Large intestine (tissue), 3 donors: ENCODE data around the gene REX1BD. TPM values are rescaled to one million over a fixed set of nuclear protein-coding genes. Genes with fewer than 3 reads are reported as not detected.
"Not testable (repeated sequence)": the region's sequence is repeated elsewhere in the genome, so short reads cannot be mapped to it uniquely, and the experiment has no call there.

Source experiments
- DNase-seq, 2 donors: peaks; one replicate each; pipeline versions ENCODE4 v3.0.0 to v3.0.0-alpha.2; 2013
- H3K27ac ChIP-seq: one replicate; pipeline ENCODE4 v1.5.1; 2013; ENCODE audit warnings: low read length
- H3K27me3 ChIP-seq: 2 replicates; pipeline ENCODE4 v1.6.1; 2013; ENCODE audit warnings: low read length; ENCODE audit not compliant: control insufficient read depth, insufficient read depth
- H3K36me3 ChIP-seq: 2 replicates; pipeline ENCODE4 v1.6.1; 2013; ENCODE audit warnings: low read length; ENCODE audit not compliant: control insufficient read depth, insufficient read depth
- H3K4me1 ChIP-seq: one replicate; pipeline ENCODE4 v1.6.1; 2013; ENCODE audit warnings: low read length; ENCODE audit not compliant: control insufficient read depth, insufficient read depth
- H3K4me3 ChIP-seq: one replicate; pipeline ENCODE4 v1.5.1; 2013; ENCODE audit warnings: low read length
- H3K9me3 ChIP-seq: one replicate; pipeline ENCODE4 v1.6.1; 2013; ENCODE audit warnings: mild to moderate bottlenecking, low read depth, low read length, moderate library complexity; ENCODE audit not compliant: control insufficient read depth
- WGBS: methylation state at CpG from one replicate; pipeline ENCODE4 v1.1.5; 2013; ENCODE audit warnings: low lambda C conversion rate; ENCODE audit not compliant: insufficient coverage; 5-methylcytosine and 5-hydroxymethylcytosine counted together
- polyA plus RNA-seq: library from polyadenylated mRNA; unstranded; fragments of 120-200 nt; gene quantifications from one replicate; pipeline ENCODE4 v1.2.1, GENCODE V29; 2013

REX1BD gene
- polyA plus RNA-seq, 1 donor, result 47.2 TPM

- H3K9me3 ChIP-seq, result peaks cover 2% of the 10 kb centered on the region
- WGBS, result no CpG with 5 or more reads among the region's 22 CpGs
- no peak for DNase-seq
- peaks cover 29% of the 10 kb centered on the region for H3K27me3 ChIP-seq
- peaks cover 33% of the 10 kb centered on the region for H3K4me1 ChIP-seq
- H3K36me3 ChIP-seq, result peaks cover 10% of the 10 kb centered on the region
- no peak overlapping the region for H3K27ac ChIP-seq
- H3K4me3 ChIP-seq, result no peak overlapping the region
These were observed 3.3 kb downstream of the REX1BD start for GRCh38 chr19:18591735-18592385.

DNA sequence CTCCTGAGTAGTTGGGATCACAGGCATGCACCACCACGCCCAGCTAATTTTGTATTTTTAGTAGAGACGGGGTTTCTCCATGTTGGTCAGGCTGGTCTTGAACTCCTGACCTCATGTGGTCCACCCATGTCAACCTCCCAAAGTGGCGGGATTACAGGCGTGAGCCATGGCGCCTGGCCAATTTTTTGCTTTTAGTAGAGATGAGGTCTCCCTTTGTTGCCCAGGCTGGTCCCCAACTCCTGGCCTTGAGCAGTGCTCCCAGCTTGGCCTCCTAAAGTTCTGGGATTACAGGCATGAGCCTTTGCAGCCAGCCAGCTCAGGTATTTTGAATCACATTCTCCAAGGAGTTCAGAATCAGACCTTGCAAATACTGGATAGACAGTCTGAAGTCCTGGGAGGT, 4.1 kb downstream of the REX1BD start:
- WGBS, result no CpG with 5 or more reads among the region's 5 CpGs
- Histone ChIP-seq H3K4me1 (peaks cover 33% of the 10 kb centered on the region), H3K27me3 (peaks cover 36% of the 10 kb centered on the region)
- not testable (repeated sequence) for H3K9me3 ChIP-seq, H3K36me3 ChIP-seq, H3K4me3 ChIP-seq, H3K27ac ChIP-seq, DNase-seq

DNA sequence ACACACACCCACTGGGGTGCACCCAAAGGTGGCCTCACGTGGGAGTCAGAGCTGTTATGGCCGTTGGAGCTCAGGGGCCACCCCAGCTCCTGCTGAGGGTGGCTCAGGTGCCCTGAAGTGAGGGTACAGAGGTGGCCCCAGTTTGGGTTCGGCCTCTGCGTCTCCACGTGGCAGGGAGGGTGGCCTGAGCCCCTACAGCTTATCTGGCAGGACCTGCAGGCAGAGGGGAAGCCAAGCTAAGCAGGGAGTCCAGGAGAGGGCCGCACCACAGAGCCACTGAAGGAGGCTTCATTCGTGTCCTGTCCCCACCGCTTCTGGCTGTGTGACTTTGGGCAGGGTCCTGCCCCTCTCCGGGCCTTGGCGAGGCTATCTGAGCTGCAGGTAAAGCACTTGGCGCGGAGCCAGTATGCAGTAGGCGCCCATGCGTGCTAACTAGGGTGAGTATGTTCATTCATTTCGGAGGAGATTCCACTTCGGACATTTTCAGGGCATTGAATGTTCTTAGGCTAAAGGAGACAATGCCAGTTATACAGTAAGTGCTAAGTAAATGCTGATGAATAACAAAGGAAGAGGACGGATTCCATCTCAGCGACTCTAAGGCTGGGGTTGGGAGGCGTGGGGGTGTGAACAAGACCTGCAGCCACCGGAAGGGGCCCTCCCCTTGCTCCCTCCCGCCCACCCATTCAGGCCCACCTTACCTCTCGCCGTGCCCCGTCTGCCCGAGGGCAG, 4.9 kb downstream of the REX1BD start:
- peaks cover 3% of the 10 kb centered on the region for H3K9me3 ChIP-seq
- H3K27me3 ChIP-seq, result peaks cover 44% of the 10 kb centered on the region
- WGBS, result no CpG with 5 or more reads among the region's 25 CpGs
- H3K4me3 ChIP-seq, result peak overlapping the region; percentile 23
- no peak for DNase-seq
- H3K4me1 ChIP-seq, result peaks cover 26% of the 10 kb centered on the region
- peaks cover 10% of the 10 kb centered on the region for H3K36me3 ChIP-seq
- no peak overlapping the region for H3K27ac ChIP-seq

DNA sequence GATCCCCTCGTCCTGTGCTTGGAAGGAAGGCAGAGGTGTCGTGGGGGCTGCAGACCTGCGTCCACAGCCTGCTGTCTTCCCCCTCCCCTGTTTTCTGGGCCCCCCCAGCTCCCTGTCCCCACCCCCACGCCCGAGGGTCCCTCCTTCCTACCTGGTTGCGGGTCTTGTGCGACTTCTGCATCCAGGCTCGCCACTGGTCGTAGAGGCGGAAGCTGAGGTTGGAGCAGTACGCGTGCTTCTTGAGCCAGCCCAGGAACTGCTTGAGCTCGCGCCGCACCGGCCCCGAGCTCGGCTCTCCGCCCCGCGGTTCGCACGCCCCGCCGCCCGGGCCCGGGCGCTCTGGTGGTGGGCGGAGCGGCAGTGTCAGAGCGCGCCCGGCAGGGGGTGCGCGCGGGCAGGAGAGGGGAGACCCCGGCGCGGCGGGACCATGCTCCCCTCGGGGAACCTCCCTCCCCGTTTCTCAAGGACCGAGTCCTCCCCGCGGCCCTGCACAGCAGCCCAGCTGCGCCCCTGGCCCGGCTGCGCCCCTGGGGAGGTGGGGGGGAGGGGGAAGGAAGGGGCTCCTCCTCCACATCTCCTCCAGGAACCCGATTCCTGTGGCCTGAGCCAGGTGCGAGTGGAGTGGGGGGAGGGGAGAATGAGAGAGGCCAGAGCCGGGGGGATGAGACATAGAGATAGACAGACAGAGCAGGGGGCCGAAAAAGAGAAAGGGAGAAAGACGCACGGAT, 5.7 kb downstream of the REX1BD start:
- Histone ChIP-seq H3K27me3 (peaks cover 51% of the 10 kb centered on the region), H3K4me3 (peak overlapping the region; percentile 45)
- WGBS, result 0% methylated on average over 4 of the region's 54 CpGs

GRCh38 chr19:18594824-18595373, 6.3 kb downstream of the REX1BD start:
- WGBS, result no CpG with 5 or more reads among the region's 26 CpGs
- no peak overlapping the region for H3K27ac ChIP-seq
- peaks cover 18% of the 10 kb centered on the region for H3K4me1 ChIP-seq
- peaks cover 3% of the 10 kb centered on the region for H3K9me3 ChIP-seq
- H3K4me3 ChIP-seq, result peak overlapping the region; percentile 45
- peaks cover 58% of the 10 kb centered on the region for H3K27me3 ChIP-seq
- peaks cover 10% of the 10 kb centered on the region for H3K36me3 ChIP-seq
- no peak for DNase-seq

More for the DNA sequence above, 5.7 kb downstream of the REX1BD start:
- Histone ChIP-seq H3K27ac (no peak overlapping the region), H3K9me3 (peaks cover 3% of the 10 kb centered on the region), H3K4me1 (peaks cover 24% of the 10 kb centered on the region), H3K36me3 (peaks cover 10% of the 10 kb centered on the region)
- peak; percentile 76 to 77 for DNase-seq

DNA sequence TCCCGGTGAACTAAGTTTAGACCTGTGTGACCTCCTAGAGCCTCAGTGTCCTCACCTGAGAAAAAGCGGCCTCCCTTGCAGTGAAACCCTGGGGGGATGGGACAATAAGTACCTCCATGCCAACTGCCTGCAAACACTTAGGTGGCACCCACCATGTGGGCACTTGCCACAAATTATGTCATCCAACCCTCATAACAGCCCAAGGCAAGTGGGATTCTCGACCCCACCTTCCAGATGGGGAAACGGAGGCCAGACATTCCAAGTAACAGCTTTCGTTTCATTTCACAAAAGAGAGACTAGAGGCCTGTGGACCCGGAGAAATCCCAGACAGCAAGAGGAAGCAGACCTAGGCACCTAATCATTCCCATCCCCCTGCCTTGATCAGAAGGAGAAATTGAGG, 6.9 kb downstream of the REX1BD start:
- no CpG with 5 or more reads among the region's 6 CpGs for WGBS
- H3K9me3 ChIP-seq, result peaks cover 3% of the 10 kb centered on the region
- no peak for DNase-seq
- H3K4me1 ChIP-seq, result peaks cover 15% of the 10 kb centered on the region
- H3K36me3 ChIP-seq, result peaks cover 10% of the 10 kb centered on the region
- no peak overlapping the region for H3K27ac ChIP-seq
- H3K27me3 ChIP-seq, result peaks cover 58% of the 10 kb centered on the region
- no peak overlapping the region for H3K4me3 ChIP-seq

DNA sequence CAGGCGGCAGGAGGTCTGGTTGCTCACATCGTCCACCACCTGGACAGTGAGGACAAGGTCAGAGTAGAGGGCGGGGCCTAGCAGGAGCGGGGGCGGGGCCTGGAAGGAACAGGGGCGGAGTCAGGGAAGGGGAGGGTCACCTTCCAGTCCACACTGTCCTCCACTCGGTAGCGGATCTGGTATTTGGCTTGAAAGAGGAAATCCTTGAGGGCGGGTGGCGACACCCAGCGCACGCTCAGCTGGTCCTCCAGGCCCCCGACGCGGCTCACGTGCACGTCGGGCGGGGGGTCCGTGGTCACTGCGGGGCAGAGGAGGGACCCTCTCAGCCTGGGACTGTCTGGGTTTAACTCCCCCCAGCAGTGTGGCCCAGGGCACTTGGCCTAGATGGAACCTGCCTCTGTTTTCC, 8.2 kb downstream of the REX1BD start:
- Histone ChIP-seq H3K36me3 (peaks cover 4% of the 10 kb centered on the region), H3K4me3 (no peak overlapping the region), H3K27me3 (peaks cover 63% of the 10 kb centered on the region), H3K27ac (no peak overlapping the region), H3K9me3 (peaks cover 3% of the 10 kb centered on the region), H3K4me1 (peaks cover 15% of the 10 kb centered on the region)
- no peak for DNase-seq
- WGBS, result no CpG with 5 or more reads among the region's 21 CpGs

DNA sequence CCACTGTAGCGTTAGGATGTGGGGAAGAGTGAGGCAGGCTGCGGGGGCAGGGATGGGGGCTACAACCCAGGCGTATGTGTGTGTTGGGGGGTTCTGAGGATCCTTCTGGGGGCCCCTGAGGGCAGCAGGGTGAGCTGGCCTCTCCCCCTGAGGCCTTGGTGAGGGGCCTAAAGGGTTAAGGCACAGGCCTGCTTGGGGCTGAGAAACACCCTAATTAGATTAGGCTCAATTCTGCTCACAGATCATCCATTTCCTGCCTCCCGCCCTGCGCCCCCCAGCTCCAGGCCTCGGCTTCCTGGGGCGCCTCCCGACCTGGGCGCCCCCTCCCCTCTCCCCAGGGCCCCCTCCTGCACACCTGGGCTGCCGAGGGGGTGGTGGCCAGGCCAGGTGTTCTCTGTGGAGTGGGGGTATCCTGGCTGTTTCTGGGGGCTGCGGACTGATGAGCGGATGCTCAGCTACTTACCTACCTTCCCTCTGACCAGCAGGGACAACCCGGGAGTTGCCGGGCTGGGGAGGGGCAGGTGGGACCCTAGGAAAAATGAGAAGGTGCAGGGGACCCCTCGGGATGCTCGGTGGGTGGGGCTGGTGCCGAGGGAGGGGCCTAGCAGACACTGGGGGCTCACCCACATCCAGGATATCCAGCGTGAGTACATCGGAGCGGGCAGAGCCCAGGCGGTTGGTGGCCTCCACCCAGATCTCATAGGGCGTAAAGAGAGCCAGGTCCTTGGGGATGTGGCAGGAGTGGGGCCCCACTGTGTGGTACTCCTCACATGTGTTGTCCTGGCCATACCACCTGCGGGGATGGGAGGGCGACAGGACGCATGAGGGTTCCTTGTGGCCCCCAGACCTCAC, 9.4 kb downstream of the REX1BD start:
- no peaks in the 10 kb centered on the region for H3K36me3 ChIP-seq
- H3K4me3 ChIP-seq, result no peak overlapping the region
- H3K27ac ChIP-seq, result no peak overlapping the region
- no CpG with 5 or more reads among the region's 25 CpGs for WGBS
- H3K27me3 ChIP-seq, result peaks cover 76% of the 10 kb centered on the region
- peaks cover 3% of the 10 kb centered on the region for H3K9me3 ChIP-seq
- DNase-seq, result no peak
- peaks cover 15% of the 10 kb centered on the region for H3K4me1 ChIP-seq

GRCh38 chr19:18599485-18599884, 10.9 kb downstream of the REX1BD start:
- DNase-seq, result no peak
- no CpG with 5 or more reads among the region's 20 CpGs for WGBS
- Histone ChIP-seq H3K27ac (no peak overlapping the region), H3K36me3 (no peaks in the 10 kb centered on the region), H3K9me3 (peaks cover 3% of the 10 kb centered on the region), H3K4me1 (peaks cover 11% of the 10 kb centered on the region), H3K4me3 (no peak overlapping the region), H3K27me3 (peaks cover 85% of the 10 kb centered on the region)
